ENCODE measurements around the gene TBCE. TPM values are rescaled to one million over a fixed set of nuclear protein-coding genes. Genes with fewer than 3 reads are reported as not detected.

TBCE gene
- total and polyA plus RNA-seq, 9 of the 15 experiments (the other 6 are each of a cell fraction or from before 2014, with no cell fraction given), result 52.6 to 92.1 (median 82.1) TPM

- TF ChIP-seq TEAD1 (CRISPR knock-in tag; IDR thresholded peaks at IDR 0.05), result no peak
- peak in 1 of 2 experiments; percentile 63; a peak in 2 of 4 replicates for TF ChIP-seq ZNF639 (CRISPR knock-in tag; conservative IDR thresholded peaks at IDR 0.05 in 1 of 2, IDR thresholded peaks at IDR 0.05 in 1 of 2)
- TF ChIP-seq STAT6 (CRISPR knock-in tag; IDR thresholded peaks at IDR 0.05), result no peak
- peak in 1 of 2 experiments; percentile 88; a peak in 2 of 4 replicates for TF ChIP-seq TRIM24 (IDR thresholded peaks at IDR 0.05)
- peak; percentile 73; the same call in 1 of the 2 replicates for TF ChIP-seq SREBF1 (IDR thresholded peaks at IDR 0.05; ENCODE audit: borderline replicate concordance, low read depth, low read length)
- TF ChIP-seq ZBED1 (IDR thresholded peaks at IDR 0.05), result no peak
- no peak for TF ChIP-seq ZNF184 (CRISPR knock-in tag; IDR thresholded peaks at IDR 0.05)
- no peak for TF ChIP-seq ELK1 (CRISPR knock-in tag; IDR thresholded peaks at IDR 0.05)
- no peak; the same call in none of the 2 replicates for TF ChIP-seq TCF7 (IDR thresholded peaks at IDR 0.05; ENCODE audit: borderline replicate concordance)
- no peak for TF ChIP-seq HOXB6 (CRISPR knock-in tag; IDR thresholded peaks at IDR 0.05; ENCODE audit: borderline replicate concordance)
- no peak for TF ChIP-seq FIP1L1 (IDR thresholded peaks at IDR 0.05; ENCODE audit: low read depth, low read length, poor library complexity, severe bottlenecking)
- TF ChIP-seq ZNF778 (CRISPR knock-in tag; IDR thresholded peaks at IDR 0.05), result no peak
- TF ChIP-seq MTA1 (IDR thresholded peaks at IDR 0.05; ENCODE audit: borderline replicate concordance), result peak; percentile 53; the same call in 1 of the 2 replicates
- TF ChIP-seq MAFF (IDR thresholded peaks at IDR 0.05; ENCODE audit: low read length), result no peak
- TF ChIP-seq ZNF395 (CRISPR knock-in tag; IDR thresholded peaks at IDR 0.05), result no peak
- TF ChIP-seq MCM7 (IDR thresholded peaks at IDR 0.05), result no peak
- no peak for TF ChIP-seq CBX2 (IDR thresholded peaks at IDR 0.05; ENCODE audit: insufficient read depth, low read length, poor library complexity, severe bottlenecking)
- no peak; the same call in 1 of the 2 replicates for TF ChIP-seq PHF21A (IDR thresholded peaks at IDR 0.05; ENCODE audit: borderline replicate concordance, low read depth)
Observed at GRCh38 chr1:235328271-235329138, 38.7 kb upstream of the TBCE start, which contains the start of gene GGPS1 (continued).
